GM21786 (cell line): Measurements from ENCODE around the gene LRAT.
A peak's percentile ranks its signal among the peaks of the same experiment; 100 is the strongest.
"Not testable (repeated sequence)": the region's sequence is repeated elsewhere in the genome, so short reads cannot be mapped to it uniquely, and the experiment has no call there.

Experiments used
- ATAC-seq: cut with Tn5 transposase; IDR thresholded peaks from one replicate; pipeline ENCODE4 v1.9.1; 2021; ENCODE audit not compliant: unreplicated experiment

Gene LRAT

DNA sequence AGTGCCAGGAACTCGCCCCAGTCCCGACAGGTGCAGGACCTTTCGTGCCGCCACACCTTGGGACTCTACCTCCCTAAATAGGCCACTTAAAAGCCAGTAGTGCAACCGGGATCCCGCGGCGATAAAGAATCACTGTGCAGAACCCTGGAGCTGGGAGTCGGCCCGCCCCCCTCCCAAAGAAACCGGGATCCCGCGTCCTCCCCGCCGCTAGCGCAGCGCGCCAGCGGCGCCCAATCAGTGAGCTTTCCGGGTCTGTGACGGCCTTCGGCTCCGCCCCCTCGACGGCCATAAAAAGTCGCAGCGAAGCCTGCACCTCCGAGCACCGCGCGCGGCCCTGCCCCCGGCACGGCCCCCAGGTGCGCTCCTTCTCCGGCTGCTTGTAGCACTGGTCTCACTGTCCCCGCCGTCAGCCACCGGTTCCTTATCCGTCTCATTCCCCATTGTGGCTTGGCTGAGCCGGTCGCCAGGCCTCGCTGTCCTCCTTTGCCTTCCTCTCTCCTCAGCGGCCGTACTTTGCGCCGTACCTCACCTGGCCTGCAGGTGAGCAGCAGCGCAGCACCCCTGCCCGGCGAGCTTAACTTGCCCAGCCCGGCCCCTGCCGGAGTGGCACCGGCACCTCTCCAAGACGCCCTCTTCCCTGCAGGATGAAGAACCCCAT, at the start of gene LRAT:
Gene LRAT, plus strand, starts transcription at position 318 of the 658 bp plus-strand sequence. Its CDS starts 327 bp downstream, at position 645.
- no peak for ATAC-seq

DNA sequence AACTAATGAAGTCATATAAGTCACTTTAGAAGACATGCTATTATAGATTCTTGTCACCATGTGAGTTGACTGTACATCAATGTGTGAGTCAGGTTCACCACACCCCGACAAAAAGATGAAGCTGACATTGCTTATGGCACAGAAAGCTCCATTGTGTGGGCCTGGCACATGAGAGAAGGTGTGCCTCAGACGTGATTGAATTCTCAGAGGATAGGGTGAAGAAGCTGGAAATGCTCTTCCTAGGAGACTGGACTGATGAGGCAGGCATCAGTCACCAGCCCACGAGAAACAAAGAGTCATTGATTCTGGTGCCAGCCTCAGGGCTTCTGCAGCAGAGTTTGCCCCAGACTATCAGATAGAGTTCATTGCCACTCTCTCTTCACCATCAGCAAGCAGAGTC, 35.9 kb upstream of the LRAT start:
- no peak for ATAC-seq

DNA sequence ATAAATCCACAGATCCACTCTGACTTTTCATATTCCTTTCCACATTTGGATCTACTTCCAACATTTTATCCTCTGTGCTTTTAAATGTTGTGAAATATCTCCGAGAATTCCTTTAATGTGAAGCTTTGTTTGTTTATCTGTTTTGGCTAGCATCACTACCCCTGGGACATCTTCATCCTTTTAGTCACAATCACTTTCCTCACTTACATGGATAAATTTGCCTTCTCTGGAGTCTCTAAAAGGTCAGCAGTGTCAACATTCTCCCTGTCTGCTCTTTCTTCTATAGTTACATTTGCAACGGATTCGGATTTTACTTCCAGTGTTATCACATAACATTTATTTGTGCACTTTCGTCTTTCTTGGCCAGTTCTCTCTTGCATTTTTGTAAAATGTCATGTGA, 34.2 kb upstream of the LRAT start:
- ATAC-seq, result no peak

DNA sequence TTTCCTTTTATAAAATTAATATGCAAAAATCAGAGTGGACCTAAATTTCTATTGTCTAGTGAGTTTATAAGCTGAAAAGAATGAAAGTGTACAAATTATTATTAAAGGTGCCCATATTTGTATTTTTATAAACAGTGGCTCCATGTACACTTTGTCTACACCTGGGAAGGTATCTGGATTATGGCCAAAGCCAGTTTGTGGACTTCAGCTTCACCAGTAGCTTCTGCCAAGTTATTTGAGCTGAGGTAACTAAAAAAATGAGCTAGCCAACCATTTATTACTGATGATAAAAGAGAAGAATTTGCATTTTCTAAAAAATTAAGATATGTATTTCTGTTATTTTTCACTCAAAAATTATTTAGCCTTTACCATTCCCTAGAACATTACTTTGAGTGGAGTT, 32.3 kb upstream of the LRAT start:
- ATAC-seq, result no peak

DNA sequence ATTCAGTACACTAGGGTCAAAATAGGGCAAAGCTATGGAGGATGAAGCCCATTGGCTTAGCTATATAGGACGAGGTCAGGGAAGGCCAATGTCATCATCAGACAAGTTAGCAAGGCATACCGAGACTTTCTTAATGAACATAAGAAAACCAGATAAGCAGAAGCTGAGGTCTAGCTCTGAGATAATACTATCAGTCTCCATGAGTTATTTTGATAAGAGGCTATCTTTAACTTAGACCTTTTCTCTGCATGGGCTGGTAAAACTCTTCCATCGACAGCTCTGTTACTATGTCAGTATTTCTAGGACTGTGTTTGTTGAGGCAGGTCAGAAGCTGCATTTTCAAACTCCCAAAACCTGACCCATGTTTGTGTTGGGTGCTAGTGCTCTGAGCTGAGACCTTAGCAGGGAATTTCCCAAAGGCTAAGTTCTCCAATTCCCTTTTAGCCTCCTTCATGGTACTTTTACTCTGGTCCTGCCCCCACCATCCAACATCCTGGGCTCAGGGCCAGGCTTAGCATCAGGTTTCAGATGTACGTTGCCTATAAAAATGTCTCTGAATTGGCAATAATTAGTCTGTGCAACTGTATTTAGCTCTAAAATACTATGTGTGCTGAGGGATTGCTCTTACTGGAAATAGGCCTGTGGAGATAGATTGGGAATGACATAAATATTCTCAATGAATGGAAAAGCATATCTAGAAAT, 29.3 kb upstream of the LRAT start:
- no peak for ATAC-seq

DNA sequence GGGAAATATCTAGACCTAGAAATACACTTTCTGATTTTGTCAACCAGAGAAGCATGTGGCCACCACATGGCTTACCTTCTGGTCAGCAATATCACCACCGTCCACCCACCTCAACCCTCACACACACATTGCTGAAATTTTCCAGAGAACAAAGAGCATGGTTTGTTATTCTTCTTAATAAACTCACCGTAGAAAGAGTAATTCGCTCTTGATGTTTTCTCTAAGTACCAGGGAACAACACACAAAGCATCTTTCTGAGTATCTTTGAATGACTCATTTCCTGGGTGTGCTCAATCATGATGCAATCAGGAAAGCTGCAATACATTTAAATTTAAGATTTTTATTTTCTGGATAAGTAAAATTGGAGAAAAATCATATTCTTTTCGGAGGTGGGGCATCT, 24.7 kb upstream of the LRAT start:
- no peak for ATAC-seq

DNA sequence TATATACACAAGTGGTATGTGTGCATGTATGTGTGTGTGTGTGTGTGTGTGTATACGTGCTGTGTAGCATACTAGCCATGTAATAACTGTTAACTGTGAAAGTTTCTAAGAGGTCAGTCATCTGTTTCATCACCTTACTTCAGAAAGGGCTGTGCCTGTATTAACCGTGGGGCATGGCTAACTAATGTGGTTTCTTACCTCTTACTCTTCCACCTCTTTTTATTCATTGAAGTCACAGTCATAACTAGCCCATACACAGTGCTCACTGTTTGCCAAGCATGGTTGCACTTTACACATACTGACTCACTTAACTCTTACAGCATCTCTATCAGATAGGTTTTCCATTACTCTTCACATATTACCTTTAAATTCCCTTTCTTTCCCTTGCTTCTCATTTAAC, 23.7 kb upstream of the LRAT start:
- ATAC-seq, result peak; percentile 74

DNA sequence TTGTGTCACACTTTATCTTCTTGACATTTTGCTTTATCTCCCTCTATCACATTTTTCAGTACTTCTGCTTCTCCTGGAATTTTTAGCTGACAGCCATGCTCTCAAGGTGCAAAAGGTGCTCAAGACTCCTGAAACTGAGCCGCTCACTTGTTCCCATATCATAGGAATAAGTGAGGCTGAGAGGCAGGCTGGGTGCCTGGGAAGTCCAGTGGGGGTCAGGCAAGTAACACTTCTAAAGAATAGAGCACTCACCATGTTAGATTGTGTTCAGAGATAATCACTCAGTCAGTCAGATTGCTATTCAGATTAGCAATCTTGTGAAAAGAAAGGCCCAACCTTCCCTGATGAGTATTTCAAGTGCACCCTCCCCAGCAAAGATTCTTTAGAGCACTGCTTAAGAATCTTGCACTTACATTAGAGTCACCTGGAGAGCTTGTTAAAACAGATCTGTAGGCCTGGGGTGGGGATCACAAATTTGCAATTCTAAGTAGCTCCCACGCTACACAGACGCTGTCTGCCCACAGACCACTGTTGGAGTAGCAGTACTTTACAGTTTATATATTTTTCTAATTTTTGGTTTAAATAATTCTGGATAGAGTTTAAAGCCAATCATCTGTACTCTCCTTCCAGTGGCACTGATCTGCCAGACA, 23.1 kb upstream of the LRAT start:
- ATAC-seq, result no peak

DNA sequence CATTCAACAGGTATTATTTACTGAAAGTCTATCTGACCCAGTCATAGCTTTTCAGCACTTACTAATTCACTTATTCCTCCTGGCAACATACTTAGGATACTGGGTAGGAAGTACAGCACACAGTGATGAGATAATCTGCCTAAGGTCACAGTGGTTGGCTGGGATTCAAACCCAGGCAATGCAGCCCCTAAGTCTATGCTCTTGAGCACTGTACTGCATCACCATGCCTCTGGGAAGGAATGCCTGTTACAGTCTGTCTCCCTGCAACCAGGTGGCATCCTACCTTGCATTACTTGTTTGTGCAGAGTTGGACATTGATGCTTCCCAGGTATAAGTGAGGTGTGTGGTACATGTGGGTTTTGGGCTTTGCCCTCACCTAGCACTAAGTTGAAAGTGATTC, 21.5 kb upstream of the LRAT start:
- ATAC-seq, result no peak

DNA sequence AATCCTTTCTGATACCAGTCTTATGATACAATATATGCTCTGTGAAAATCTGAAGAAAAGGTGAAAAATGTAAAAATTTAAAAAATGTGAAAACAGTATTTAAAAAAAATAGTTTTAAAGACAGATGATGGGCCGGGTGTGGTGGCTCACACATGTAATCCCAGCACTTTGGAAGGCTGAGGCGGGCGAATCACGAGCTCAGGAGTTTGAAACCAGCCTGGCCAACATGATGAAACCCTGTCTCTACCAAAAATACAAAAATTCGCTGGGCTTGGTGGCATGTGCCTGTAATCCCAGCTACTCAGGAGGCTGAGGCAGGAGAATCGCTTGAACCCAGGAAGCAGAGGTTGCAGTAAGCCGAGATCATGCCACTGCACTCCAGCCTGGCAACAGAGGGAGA, 20.2 kb upstream of the LRAT start:
- not testable (repeated sequence) for ATAC-seq

DNA sequence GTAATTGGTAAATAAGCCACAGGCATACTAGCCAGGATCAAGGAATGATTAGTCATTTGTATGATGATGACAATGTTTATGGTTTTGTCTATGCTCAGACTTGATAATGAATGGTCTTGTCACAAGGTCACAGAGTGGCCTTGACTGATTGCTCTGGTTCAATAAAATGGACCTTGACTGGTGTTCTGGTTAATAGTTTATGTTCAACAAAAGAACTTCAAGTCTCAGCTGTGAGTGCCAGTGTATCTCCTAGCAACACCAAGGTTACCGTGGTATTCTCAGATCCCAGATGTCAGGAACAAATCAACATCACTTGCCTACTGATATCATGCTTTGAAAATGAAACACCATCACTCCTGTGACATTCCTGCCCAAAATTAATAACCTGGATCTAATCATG, 16.3 kb upstream of the LRAT start:
- ATAC-seq, result no peak

DNA sequence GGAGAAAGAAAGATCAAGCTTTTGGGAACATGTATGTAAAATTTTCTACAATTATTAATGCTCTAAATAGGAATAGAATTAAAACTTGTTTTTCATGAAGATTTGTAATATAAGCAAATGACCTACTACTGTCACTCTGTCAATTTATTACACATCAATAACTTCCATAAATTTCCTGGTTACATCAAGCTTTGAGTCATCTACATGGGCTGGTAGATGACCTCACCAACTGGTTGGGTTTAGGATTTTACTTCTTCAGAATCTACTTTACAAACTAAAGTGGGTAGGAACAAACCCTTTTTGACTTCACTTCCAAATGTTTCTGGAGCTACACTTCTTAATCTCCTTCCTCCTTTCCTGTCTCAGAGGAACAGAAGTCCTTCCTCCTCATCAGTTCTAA, 12.0 kb upstream of the LRAT start:
- ATAC-seq, result no peak

DNA sequence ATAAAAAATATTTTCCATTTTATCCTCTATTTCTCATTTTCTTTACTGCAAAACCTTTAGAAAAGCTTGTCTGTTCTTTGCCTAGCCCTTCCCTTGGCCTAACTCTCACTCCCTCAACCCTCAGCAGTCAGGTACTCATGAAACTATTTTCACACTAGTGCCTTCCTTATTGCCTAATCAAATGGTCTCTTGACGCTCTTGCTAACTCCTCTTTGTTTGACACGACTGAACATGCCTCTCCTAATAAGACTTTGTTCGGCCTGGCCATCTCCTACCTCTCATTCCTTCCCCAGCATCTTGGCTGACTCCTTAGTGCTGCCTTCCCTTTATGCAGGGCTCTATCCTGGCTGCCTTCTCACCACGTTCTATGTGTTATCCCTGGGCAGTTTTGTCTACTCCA, 11.1 kb upstream of the LRAT start:
- no peak for ATAC-seq

DNA sequence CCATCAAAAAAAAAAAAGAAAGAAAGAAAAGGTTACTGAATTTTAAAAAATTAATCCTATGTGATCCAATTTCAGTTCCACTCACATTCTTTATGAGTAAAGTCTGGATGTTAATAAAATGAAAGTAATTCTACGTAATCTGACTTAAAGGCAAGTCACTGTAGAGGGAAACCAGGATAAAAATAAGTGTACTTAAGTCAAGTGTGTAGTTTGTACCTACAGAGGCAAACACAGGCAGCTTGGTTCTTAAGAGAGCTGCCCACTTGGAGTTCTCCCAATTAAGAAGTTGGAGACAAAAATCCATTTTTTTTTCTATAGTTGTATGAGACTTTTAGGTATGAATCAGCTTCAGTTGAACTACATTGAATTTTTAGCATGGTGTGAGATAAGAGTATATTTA, 7.0 kb upstream of the LRAT start:
- no peak for ATAC-seq

DNA sequence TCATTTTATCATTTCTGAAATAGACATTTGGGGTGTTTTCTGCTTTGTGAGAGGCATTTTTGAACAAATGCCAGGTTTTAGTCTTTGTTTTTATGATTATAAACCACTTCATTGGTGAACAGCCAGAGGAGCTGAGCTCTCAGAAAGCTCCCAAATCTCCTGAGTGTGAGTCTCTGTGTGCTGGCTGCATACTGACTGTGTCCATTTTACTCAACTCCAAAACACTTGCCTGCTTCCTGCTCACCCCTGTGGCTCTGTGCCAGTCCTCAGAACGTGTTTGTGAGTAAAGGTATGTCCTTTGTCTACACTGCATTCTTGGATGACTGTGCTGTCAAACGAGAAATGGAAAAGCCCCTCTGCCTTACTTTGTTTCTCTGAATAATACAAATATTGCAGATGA, 5.4 kb upstream of the LRAT start:
- no peak for ATAC-seq

DNA sequence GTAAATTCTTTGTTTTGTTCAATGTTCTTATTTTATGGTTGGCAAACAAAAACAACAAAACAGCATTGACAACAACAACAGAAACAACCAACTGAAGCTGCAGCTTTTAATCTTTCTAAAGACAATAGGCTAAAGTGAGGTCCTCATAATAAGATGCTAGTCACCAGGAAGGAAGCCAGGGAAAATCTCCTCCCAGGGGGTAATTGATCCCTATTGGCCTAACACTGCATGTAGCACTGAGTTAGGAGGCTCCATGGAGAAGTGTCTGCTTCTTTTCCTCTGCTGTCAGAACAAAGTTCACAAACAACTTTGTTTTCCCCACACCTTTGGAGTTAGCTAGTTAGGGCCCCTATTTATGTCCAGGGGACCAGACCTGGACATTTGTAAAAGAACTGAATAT, 4.7 kb upstream of the LRAT start:
- no peak for ATAC-seq

DNA sequence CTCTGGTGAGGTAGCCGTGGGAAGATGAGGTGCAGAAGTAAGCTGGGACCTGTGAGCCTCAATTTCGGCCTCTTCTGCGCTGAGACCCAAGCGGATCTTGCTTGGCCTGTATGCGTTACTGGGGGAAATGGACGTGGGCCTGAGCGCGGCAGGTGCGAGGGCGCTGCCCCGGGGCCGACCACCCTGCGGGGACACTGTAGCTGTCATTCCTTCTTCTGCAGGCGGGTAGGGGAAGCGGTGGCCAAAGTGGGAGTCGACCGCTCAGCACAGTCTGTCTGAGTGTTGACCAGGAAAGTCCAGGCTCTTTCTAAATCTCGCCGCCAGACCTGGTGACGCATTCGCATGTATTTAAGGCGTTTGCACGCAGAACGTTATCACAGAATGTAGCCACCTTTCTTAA, 3.3 kb upstream of the LRAT start:
- ATAC-seq, result no peak

DNA sequence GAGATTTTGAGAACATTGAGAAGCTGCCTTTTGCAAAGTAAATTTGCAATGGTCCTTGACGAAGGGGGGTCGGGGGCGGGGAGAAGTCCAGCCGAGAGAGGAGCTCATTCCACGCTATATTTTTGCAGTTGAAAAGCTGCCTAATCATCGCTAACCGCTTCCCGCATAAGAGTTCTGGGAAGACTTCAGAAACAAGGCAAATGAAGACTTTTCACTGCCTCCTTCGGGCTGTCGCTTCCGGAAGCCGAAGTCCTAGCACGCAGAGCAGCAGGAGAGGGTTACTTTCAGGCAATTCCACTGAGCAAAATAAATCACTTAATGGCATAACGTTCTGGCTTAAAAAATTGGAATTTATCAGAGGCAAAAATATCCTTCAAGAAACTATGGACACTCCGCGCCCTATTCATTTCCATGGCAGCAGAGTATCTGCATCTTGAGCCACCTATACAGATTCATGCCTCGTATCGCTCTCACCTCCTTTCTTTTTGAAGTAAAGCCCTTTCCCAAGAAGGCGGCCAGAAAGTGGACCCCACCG, 2.6 kb upstream of the LRAT start:
- ATAC-seq, result no peak

DNA sequence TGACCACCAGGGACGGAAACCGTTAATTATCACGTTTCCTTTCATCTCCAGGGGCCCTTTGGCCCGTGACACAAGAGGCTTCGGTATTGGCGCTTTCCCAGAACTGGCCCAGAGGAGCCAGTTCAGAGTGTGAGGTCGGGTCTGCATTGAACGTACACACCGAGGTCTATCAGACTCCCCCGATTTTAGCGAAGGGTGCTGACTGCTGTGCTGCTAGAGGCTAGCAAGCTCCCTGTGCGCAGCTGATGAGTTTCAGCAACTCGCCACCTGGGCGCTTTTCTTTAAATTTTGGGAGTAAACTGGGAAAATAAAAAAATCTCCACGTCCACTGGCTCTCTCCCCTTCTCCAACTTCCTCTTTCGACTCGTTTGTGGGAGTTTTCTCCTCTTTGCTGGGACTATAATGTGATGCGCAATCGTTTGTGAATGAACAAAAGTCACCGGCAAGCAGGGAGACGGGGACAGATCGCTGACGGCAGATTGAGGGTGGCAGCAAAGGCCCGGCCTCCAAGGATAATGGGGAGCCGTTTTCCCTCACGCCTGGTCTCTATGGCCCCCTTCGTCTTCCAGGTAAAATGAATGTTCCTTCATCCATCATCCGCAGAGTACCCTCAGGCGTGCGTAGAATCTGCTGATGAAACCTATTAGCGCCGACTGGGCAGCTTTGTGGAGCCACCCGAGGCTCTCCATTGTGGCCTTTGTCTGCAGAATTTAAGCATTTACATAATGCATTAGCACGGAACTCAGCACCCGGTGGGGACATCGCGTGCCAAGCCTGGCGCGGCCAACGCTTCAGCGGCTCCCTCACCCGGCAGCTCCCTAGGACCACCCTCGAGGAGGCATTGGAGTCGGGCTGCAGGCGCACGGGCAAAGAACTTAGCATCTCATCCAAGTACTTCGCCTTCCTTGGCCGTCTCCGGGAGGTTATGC, 1.6 kb upstream of the LRAT start:
- ATAC-seq, result no peak

DNA sequence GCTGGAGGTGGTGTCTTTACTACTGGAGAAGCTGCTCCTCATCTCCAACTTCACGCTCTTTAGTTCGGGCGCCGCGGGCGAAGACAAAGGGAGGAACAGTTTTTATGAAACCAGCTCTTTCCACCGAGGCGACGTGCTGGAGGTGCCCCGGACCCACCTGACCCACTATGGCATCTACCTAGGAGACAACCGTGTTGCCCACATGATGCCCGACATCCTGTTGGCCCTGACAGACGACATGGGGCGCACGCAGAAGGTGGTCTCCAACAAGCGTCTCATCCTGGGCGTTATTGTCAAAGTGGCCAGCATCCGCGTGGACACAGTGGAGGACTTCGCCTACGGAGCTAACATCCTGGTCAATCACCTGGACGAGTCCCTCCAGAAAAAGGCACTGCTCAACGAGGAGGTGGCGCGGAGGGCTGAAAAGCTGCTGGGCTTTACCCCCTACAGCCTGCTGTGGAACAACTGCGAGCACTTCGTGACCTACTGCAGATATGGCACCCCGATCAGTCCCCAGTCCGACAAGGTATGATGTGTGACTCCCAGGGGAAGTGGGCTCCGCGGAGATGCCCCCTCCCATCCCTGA, 634 bp downstream of the LRAT start:
- ATAC-seq, result no peak

DNA sequence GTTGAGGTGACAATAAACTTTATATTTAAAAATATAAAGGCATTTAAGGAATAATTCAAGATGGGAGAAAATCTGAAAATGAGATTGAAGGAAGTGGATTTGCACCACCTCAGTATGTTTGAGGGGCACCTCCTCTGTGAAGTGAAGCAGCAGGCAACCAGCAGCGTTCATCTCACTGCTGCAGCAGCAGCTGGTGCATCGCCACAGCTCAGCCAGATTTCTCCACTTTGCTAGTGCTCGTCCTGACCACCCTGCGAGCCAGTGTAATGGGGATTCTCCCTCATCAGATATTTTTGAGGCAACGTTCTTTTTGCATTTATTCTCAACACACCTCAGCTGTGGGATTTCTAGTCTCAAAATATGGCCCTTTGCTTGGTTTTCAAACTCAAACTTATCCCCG, 13.9 kb downstream of the LRAT start:
- ATAC-seq, result no peak
